Stromal cell of bone marrow (primary cell): ENCODE measurements around the gene MRTFB.
"Not testable (repeated sequence)": the region's sequence is repeated elsewhere in the genome, so short reads cannot be mapped to it uniquely, and the experiment has no call there.

ENCODE experiments used
- DNase-seq: peaks from one replicate; pipeline ENCODE4 v3.0.0-alpha.2; 2012; ENCODE audit warnings: low read depth

MRTFB gene, protein sequence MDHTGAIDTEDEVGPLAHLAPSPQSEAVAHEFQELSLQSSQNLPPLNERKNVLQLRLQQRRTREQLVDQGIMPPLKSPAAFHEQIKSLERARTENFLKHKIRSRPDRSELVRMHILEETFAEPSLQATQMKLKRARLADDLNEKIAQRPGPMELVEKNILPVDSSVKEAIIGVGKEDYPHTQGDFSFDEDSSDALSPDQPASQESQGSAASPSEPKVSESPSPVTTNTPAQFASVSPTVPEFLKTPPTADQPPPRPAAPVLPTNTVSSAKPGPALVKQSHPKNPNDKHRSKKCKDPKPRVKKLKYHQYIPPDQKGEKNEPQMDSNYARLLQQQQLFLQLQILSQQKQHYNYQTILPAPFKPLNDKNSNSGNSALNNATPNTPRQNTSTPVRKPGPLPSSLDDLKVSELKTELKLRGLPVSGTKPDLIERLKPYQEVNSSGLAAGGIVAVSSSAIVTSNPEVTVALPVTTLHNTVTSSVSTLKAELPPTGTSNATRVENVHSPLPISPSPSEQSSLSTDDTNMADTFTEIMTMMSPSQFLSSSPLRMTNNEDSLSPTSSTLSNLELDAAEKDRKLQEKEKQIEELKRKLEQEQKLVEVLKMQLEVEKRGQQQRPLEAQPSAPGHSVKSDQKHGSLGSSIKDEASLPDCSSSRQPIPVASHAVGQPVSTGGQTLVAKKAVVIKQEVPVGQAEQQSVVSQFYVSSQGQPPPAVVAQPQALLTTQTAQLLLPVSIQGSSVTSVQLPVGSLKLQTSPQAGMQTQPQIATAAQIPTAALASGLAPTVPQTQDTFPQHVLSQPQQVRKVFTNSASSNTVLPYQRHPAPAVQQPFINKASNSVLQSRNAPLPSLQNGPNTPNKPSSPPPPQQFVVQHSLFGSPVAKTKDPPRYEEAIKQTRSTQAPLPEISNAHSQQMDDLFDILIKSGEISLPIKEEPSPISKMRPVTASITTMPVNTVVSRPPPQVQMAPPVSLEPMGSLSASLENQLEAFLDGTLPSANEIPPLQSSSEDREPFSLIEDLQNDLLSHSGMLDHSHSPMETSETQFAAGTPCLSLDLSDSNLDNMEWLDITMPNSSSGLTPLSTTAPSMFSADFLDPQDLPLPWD

DNA sequence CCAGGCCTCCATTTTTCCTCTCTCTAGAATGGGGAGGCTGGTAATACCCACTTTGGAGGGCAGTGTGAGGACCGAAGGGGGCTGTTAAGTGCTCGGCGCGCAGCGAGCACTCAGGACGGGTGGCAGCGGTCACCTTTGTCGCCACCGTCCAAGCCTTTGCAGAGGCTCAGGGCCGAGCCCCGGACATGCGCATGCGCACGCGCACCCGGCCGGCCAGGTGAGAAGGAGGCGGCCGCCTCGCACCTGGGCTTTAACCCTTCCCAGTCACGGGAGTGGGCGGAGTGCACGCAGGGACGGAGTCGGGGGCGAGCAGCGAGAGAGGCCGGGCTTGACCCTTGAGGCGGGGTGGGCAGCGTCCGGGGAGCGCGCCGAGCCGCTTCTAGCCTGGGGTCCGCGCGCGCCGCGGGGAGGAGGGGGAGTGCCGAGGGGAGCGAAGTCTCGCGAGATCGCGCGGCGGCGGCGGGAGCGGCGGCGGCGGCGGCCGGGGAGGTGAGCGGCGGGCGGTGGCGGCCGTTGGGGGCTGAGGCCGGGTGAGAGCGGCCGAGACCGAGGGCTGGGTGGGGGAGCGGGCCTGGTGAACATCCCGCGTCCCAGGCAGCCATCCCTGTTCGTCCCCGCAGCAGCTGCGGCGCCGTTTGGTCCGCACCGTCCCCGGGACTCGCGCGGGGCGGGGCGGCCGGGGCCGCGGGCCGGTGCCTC is at the start of gene MRTFB:
MRTFB (plus strand) TSS at position 443 of the 699 bp plus-strand sequence. CDS start 69,288 bp downstream, outside the sequence.
- DNase-seq = peak; percentile 23

DNA sequence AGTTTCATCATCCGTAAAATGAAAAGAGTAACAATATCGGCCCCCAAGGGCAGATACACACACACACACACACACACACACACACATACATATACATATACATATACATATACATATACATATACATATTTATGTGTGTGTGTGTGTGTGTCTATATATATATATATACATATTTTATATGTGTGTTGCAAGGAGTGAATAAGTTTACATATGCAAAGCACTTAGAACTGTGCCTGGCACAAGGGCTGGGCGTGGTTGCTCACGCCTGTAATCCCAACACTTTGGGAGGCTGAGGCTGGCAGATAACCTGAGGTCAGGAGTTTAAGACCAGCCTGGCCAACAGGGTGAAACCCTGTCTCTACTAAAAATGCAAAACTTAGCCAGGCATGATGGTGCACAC is 47.6 kb upstream of the MRTFB start:
- not testable (repeated sequence) for DNase-seq

DNA sequence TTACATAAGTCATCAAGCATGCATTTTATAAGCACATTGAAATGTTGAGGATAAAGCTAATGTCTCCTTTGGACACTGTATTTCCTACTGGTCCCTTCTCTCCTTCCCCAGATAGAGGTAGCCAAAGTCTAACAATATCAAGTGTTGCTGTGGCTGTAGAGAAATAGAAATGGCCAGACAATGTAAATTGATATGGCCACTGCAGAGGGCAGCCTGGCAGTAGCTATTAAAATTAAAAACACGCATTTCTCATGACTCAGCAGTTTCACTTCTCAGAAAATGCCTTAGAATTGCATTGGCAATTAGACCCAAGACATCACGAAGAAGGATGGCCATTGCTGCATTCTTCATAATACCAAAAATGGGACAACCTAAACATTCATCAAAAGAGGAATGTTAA is 46.8 kb upstream of the MRTFB start:
- DNase-seq = no peak

GRCh38 chr16:14026572-14027285 is 44.4 kb upstream of the MRTFB start:
- DNase-seq = no peak

GRCh38 chr16:14028202-14028601 is 42.9 kb upstream of the MRTFB start:
- no peak for DNase-seq

GRCh38 chr16:14029658-14030057 is 41.5 kb upstream of the MRTFB start:
- no peak for DNase-seq

- no peak for DNase-seq
These were observed 36.0 kb upstream of the MRTFB start for GRCh38 chr16:14035092-14035491.

DNA sequence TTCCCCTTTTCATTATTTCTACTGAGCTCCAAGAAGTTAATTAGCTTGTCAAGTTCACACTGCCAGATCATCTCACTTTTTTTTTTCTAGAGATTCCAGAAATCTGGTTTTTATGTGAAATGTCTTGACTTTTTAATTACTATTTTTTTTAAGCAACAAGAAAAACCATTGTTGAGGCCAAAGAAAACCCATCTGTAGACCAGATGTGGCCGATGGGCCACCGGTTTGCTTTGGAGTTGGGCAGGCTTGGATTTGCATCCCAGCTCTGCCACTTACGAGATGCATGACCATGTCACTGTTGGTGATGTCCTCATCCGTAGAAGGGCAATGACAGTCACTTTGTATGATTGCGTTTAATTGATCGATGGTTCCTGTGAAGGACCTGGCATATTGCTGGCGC is 34.2 kb upstream of the MRTFB start:
- DNase-seq = no peak

DNA sequence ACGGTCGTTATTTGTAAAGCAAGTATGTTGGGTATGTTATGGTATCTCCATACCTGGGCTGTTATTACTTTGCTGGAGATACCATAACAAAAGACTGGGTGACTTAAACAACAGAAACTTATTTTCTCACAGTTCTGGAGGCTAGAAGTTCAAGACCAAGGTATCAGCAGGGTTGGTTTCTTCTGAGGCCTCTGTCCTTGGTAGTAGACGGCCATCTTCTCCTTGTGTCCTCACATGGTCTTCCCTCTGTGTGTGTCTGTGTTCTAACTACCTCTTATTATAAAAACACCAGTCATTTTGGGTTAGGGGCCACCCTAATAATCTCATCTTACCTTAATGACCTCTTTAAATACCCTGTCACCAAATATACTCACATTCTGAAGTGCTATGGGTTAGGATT is 33.2 kb upstream of the MRTFB start:
- DNase-seq = no peak

GRCh38 chr16:14041164-14041563 is 30.0 kb upstream of the MRTFB start:
- DNase-seq = no peak

DNA sequence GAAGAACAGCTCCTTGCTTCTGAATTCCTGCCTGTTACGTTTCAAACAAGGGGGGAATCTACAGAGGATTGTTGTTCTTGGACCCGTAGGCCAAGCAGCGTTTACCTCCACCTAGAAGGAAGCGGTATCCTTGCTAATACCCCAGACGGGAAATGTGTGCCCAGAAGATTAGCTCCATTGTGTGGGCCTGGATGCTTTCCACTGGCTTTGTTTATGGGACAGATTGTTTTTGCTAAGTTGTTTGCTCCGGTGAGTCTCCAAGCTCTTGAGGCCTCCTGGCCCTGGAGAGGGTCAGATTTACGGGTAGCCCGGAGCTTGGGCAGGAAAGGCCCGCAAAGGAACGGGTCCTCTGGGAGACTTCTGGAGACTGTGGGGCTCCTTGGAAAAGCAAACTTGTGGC is 28.4 kb upstream of the MRTFB start:
- DNase-seq = no peak

DNA sequence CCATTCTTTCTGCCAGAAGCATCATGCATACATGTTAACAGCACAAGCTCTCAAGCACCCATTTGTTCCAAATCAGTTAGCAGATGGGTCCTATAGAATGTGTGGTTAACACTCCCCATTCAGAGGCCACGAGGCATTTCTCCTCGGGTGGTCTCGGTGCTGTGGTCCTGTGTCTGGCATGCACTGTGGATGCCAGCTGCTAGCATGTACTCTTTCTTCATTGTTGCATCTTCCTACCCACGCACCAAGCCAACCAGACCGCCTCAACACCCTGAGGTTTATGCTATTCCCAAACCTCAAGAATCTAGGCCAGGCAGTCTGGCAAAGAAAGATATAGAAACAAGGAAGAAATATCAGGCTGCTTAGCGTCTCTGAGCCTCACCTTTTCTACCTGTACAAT is 27.8 kb upstream of the MRTFB start:
- DNase-seq = no peak

GRCh38 chr16:14043793-14044192 is 27.3 kb upstream of the MRTFB start:
- DNase-seq = no peak

DNA sequence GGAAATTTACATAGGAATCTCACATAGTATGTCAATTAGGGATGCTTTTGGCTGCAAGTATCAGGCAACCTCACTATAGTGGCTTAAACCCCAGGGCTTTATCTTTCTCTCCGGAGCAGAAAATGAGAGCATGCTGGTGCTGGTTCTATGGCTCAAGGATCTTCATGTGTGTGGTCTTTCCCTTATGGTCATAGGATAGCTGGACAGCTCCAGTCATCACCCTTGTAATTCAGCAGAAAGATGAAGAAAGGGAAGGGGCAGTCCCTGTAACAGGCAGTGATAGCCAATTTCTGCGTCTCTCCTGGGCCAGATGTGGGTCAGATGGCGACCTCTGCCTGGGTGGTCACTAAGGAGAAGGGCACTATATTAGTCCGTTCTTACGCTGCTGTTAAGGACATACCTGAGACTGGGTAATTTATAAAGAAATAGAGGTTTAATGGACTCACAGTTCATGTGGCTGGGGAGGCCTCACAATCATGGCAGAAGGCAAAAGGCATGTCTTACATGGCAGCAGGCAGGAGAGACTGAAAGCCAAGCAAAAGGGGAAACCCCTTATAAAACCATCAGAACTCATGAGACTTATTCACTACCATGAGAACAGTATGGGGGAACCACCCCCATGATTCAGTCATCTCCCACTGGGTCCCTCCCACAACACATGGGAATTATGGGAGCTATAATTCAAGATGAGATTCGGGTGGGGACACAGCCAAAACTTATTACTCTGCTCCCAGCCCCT is 23.8 kb upstream of the MRTFB start:
- DNase-seq = not testable (repeated sequence)

DNA sequence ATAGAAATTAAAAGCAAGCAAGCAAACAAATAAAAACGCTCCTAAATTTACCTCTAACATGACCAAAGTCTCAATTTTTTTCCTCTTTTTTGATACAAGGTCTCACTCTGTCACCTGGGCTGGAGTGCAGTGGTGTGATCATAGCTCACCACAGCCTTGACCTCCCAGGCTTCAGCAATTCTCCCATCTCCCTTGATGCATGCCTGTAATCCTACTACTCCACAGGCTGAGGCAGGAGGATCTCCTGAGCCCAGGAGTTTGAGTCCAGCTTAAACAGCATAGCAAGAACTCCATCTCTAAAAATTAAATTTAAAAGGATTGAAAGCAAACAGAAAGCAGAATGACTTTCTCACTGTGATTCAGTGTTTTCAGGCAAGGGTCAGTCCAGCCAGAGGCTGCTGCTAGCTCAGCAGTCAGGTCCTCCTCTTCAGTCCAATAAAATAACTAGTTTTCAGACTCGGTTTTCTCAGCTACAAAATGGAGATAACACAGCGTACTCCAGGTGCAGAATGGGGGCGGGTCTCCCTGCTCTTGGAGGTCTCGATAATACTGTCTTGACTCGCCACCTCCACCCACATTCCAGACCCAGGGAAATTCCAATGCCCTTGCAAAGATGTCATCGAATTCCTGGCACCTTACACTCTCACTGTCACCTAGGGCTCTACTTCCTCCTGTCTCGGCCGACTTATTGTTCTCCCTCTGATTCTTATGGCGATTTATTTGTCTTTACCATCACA is 20.7 kb upstream of the MRTFB start:
- DNase-seq = no peak

GRCh38 chr16:14051103-14051729 is 19.9 kb upstream of the MRTFB start:
- DNase-seq = no peak

DNA sequence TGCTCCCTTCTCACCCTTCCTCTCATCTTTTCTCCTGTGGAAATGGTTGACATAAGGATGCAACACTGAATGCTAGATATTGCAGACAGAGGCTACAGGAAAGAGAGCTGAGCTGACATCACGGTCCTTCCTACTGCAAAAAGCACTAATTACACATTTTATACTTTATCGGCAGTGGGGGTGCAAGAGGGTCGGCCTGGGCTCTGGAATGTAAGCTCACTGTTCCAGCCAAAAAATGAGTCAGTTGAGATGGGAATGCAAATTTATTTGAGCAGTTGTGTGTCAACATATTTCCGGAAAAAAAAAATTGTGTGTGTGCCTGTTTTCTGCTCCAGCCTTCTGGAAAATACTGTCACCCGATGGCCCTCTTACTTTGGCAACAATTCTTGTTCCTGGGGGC is 14.1 kb upstream of the MRTFB start:
- no peak for DNase-seq

DNA sequence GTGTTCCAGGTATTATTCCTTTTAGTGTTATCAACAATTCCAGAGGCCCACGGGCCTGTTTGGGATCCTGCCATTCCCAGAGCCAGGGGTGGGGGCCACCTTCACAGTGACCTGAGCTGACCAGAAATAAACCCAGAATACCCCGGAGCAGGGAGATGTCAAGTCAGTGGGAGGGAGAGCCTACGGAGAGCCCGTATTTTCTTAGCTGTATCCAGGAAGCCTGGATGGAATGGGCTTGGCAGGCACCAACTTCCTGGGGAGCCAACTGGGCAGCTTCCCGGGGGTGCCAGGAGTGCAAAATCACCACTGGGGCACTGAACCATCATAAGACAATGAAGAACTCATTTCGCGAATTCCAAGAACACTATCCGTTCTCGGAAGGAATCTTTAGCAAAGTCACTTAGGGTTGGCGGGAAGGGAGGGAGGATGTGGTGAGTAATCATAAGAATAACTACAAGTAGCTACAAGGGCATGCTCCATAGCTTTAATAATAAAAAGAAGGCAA is 13.2 kb upstream of the MRTFB start:
- DNase-seq = peak; percentile 13

DNA sequence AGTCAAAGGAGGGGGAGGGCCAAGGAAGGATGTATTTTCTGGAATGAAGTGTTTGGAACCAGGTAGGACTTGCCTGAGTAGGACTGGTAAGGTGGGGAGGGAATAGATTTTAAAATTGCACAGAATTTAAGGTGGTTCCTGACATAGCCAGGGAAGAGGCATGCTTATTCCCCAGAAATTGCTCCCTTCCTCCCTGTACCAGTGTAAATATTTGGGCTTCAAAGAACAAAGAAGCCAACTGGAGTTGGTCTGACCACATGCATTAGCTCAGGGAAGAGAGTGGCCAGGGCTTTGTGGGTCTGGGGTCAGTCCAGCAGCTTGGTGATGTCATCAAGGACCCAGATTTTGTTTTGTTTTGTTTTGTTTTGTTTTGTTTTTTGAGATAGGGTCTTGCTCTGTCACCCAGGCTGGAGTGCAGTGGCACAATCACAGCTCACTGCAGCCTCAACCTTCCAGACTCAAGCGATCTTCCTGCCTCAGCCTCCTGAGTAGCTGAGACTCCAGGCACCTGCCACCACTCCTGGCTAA is 9.3 kb upstream of the MRTFB start:
- DNase-seq = no peak
